Stimulated activated naive CD8-positive, alpha-beta T cell treated with anti-CD3 and anti-CD28 coated beads, Interleukin-15, Interleukin-2, amounts not matched to agents 100 ng/mL and 50 ng/mL, for 24 hours (primary cell): Measurements from ENCODE around the gene ANO1.
"Not testable (repeated sequence)": the region's sequence is repeated elsewhere in the genome, so short reads cannot be mapped to it uniquely, and the experiment has no call there.

Experiments used
- H3K27ac Mint-ChIP-seq: one replicate; pipeline ENCODE4 v1.8.0; 2021; ENCODE audit warnings: mild to moderate bottlenecking, mixed read lengths
- H3K27me3 Mint-ChIP-seq: one replicate; pipeline ENCODE4 v1.8.0; 2021; ENCODE audit warnings: mixed read lengths
- H3K36me3 Mint-ChIP-seq: one replicate; pipeline ENCODE4 v1.8.0; 2021; ENCODE audit warnings: low read depth, mixed read lengths
- H3K4me1 Mint-ChIP-seq: one replicate; pipeline ENCODE4 v1.8.0; 2021; ENCODE audit warnings: low read depth, mixed read lengths
- H3K4me3 Mint-ChIP-seq: one replicate; pipeline ENCODE4 v1.8.0; 2021; ENCODE audit warnings: mild to moderate bottlenecking, mixed read lengths
- H3K9me3 Mint-ChIP-seq: one replicate; pipeline ENCODE4 v1.8.0; 2021; ENCODE audit warnings: mixed read lengths

Gene ANO1

DNA sequence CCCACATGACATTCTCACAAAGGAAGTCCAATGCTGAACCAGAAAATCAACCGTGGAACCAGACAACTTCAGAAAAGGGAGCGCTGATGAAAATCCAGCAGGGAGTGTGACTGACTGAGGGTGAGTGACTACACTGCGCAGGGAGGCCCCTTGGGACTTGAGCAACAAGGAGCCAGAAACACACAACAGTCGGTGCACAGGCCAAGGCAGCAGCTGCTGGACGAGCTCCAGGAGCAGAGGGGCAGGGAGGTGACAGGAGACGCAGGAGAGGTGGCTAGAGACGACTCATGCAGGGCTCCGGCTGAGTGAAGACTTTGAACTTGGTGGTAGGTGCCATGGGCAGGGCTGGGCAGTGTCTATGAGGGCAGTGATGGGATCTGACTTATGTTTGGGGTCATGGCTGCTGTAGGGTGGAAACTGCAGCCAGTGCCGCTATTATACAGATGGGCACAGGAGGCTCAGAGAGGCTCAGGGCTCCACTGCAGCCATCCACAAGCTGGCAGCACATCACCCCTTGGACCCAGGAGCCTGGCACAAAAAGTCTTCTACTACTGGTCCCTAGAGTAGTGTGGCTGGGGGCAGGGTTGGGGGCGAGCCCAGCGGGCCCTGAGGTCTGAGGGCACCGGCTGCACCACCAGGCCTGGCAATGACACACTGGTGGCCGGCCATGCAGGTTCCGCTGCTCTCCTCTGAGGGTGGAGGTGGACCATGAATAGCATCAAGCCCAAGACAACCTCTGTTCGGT is 114.7 kb downstream of the ANO1 start:
- H3K4me3 Mint-ChIP-seq = no peak overlapping the region
- no peaks in the 10 kb centered on the region for H3K9me3 Mint-ChIP-seq
- H3K36me3 Mint-ChIP-seq = no peaks in the 10 kb centered on the region
- H3K4me1 Mint-ChIP-seq = no peaks in the 10 kb centered on the region
- no peak overlapping the region for H3K27ac Mint-ChIP-seq
- H3K27me3 Mint-ChIP-seq = peaks cover 15% of the 10 kb centered on the region

- H3K36me3 Mint-ChIP-seq = no peaks in the 10 kb centered on the region
- no peak overlapping the region for H3K4me3 Mint-ChIP-seq
- no peaks in the 10 kb centered on the region for H3K4me1 Mint-ChIP-seq
- no peaks in the 10 kb centered on the region for H3K9me3 Mint-ChIP-seq
- peaks cover 15% of the 10 kb centered on the region for H3K27me3 Mint-ChIP-seq
- no peak overlapping the region for H3K27ac Mint-ChIP-seq
These were observed 115.5 kb downstream of the ANO1 start for GRCh38 chr11:70193411-70194292.

DNA sequence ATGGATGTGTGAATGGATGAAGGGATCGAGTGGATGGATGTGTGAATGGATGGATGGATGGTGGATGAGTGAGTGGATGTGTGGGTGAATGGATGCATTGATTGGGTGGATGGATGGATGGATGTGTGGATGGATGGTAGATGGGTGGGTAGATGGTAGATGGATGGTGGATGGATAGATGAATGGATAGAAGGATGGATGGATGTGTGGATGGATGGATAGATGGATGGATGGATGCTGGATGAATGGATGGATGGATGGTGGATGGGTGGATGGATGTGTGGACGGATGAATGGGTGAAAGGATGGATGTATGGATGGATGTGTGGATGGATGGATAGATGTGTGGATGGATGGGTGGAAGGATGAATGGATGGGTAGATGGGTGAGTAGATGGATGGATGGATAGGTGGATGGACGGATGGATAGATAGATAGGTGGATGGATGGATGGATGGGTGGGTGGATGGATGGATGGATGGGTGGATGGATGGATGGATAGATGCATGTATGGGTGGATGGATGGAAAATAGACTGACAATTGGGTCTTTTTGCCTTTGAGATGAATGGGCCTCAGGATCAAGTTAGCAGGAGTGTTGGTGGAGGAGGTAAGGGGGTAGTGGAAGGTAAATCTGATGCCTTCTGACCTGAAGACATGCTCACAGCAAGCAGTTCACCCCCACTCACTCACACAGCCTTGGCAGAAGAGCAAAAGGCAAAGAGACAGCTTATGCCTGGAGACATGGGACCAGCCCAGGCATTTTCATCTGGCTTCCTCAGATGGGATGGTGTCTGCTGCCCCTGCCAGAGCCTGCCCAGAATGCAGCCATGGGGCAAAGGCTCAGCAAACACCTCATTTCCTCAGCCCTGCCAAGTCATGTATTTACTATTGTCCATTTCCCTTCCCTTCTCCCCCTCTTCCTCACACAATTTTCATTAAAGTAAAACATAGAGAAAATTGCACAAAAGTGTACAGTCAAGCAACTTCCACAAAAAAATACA is 117.0 kb downstream of the ANO1 start:
- Mint-ChIP-seq H3K36me3 (no peaks in the 10 kb centered on the region), H3K27me3 (peaks cover 15% of the 10 kb centered on the region), H3K4me3 (no peak overlapping the region), H3K9me3 (no peaks in the 10 kb centered on the region), H3K4me1 (no peaks in the 10 kb centered on the region), H3K27ac (no peak overlapping the region)

GRCh38 chr11:70200212-70200844 is 122.2 kb downstream of the ANO1 start:
- Mint-ChIP-seq H3K9me3 (no peaks in the 10 kb centered on the region), H3K27ac (no peak overlapping the region), H3K27me3 (peaks cover 6% of the 10 kb centered on the region), H3K4me1 (peaks cover 21% of the 10 kb centered on the region), H3K36me3 (peaks cover 11% of the 10 kb centered on the region), H3K4me3 (no peak overlapping the region)

DNA sequence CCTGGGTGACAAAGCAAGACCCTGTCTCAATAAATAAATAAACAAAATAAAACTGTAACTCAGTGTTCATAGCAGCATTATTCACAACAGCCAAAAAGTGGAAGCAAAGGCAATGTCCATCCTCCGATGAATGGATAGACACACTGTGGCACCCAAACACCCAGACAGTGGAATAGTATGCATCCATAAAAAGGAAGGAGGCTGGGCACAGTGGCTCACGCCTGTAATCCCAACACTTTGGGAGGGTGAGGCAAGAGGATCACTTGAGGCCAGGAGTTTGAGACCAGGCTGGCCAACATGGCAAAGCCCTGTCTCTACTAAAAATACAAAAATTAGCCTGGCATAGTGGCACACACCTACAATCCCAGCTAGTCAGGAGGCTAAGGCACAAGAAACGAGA is 122.9 kb downstream of the ANO1 start:
- not testable (repeated sequence) for H3K27me3 Mint-ChIP-seq, H3K27ac Mint-ChIP-seq, H3K9me3 Mint-ChIP-seq, H3K4me3 Mint-ChIP-seq
- Mint-ChIP-seq H3K4me1 (peaks cover 28% of the 10 kb centered on the region), H3K36me3 (peaks cover 18% of the 10 kb centered on the region)

GRCh38 chr11:70201882-70202861 is 124.1 kb downstream of the ANO1 start:
- peaks cover 27% of the 10 kb centered on the region for H3K36me3 Mint-ChIP-seq
- H3K27me3 Mint-ChIP-seq = no peaks in the 10 kb centered on the region
- H3K4me3 Mint-ChIP-seq = peak overlapping the region; percentile 96
- H3K27ac Mint-ChIP-seq = peak overlapping the region; percentile 79
- H3K4me1 Mint-ChIP-seq = peaks cover 38% of the 10 kb centered on the region
- no peaks in the 10 kb centered on the region for H3K9me3 Mint-ChIP-seq

DNA sequence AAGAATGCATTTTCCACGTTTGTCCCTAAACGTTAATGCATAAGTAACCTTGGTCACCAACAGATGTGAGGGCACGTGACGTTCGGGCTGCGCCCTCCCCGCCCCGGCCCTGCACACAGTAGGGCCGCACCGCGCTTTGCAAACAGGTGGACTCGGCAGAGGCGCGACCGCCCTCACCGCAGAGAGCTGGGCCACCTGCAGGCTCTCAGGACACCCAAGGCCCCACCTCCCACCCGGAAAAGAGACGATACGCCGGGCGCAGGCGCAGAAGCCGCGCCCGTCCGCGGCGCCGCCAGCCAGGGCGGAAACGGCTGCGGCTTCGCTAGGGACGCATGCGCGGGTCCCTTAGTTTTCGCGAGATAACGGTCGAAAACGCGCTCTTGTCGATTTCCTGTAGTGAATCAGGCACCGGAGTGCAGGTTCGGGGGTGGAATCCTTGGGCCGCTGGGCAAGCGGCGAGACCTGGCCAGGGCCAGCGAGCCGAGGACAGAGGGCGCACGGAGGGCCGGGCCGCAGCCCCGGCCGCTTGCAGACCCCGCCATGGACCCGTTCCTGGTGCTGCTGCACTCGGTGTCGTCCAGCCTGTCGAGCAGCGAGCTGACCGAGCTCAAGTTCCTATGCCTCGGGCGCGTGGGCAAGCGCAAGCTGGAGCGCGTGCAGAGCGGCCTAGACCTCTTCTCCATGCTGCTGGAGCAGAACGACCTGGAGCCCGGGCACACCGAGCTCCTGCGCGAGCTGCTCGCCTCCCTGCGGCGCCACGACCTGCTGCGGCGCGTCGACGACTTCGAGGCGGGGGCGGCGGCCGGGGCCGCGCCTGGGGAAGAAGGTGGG is 125.0 kb downstream of the ANO1 start, which contains the start of gene FADD:
Gene FADD (plus strand): TSS at position 377 of the 831 bp plus-strand sequence. CDS start 164 bp downstream, at position 541.
- Mint-ChIP-seq H3K4me3 (peak within 1 kb of the TSS; percentile 96), H3K9me3 (no peaks in the 10 kb centered on the region), H3K4me1 (peaks cover 43% of the 10 kb centered on the region), H3K27me3 (no peaks in the 10 kb centered on the region), H3K27ac (peak within 1 kb of the TSS; percentile 96), H3K36me3 (peaks cover 31% of the 10 kb centered on the region)

DNA sequence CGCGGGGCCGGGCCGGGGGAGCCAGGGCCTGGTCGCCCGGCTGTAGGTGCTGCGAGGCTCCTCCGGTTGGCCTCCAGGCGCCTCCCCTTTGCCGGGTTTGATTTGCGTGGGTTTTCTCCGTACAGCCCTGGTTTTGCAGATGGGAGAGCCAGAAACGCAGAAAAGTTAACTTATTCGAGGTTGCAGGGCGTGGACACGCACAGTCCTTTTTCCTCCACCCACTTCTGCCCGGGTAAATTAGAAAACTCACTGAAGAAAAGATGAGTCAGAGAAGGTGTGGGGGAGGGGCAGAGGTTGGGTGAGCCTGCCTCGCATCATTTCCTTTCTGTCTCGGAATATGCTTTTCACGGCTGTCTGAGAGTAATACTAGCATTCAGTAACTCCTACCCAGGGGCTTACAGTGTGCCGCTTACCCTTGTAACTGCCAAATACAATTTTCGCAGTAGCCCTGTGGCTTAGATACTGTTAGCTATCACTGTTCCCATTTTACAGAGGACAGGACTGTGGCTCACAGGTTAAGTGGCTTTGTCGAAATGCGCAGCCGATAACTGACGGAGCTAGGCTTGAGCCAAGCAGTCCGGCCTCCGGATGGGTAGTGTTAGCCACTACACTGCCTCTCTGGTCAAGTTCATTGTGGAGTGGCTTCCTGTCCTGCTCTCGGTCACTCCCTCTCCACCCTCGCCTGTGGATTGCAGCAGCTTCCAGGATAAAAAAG is 125.8 kb downstream of the ANO1 start:
- no peaks in the 10 kb centered on the region for H3K27me3 Mint-ChIP-seq
- peaks cover 39% of the 10 kb centered on the region for H3K36me3 Mint-ChIP-seq

GRCh38 chr11:70204466-70204799 is 126.3 kb downstream of the ANO1 start:
- Mint-ChIP-seq H3K4me3 (peak overlapping the region; percentile 96), H3K9me3 (no peaks in the 10 kb centered on the region), H3K36me3 (peaks cover 44% of the 10 kb centered on the region), H3K4me1 (peaks cover 55% of the 10 kb centered on the region), H3K27ac (peak overlapping the region; percentile 96), H3K27me3 (no peaks in the 10 kb centered on the region)

More for the DNA sequence above, 125.8 kb downstream of the ANO1 start:
- Mint-ChIP-seq H3K4me3 (peak overlapping the region; percentile 96), H3K27ac (peak overlapping the region; percentile 96), H3K4me1 (peaks cover 49% of the 10 kb centered on the region), H3K9me3 (no peaks in the 10 kb centered on the region)

- H3K4me1 Mint-ChIP-seq = peaks cover 59% of the 10 kb centered on the region
These were observed 127.1 kb downstream of the ANO1 start for GRCh38 chr11:70205049-70205725.

DNA sequence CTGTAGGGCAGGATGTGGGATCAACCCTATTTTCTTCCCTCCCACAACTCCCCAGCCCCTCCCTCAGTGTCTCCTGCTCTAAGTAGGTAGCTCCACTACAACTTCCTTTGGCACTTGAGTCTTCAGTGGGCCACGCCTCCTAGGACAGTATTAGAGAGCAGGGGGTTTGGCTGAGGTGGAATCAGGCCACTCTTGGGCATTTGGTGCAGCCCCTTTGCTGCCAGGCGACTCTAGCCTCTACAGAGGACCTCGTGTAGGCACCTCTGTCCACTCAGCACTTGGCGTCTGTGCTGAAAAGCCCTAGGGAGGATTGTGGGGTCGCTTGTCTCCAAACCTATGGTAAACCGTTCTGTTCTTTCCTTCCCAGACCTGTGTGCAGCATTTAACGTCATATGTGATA is 127.6 kb downstream of the ANO1 start:
- Mint-ChIP-seq H3K9me3 (no peaks in the 10 kb centered on the region), H3K27ac (peak overlapping the region; percentile 64), H3K4me1 (peaks cover 63% of the 10 kb centered on the region), H3K36me3 (peaks cover 52% of the 10 kb centered on the region), H3K4me3 (peak overlapping the region; percentile 96), H3K27me3 (no peaks in the 10 kb centered on the region)

More at GRCh38 chr11:70205049-70205725, 127.1 kb downstream of the ANO1 start:
- peak overlapping the region; percentile 96 for H3K27ac Mint-ChIP-seq
- H3K9me3 Mint-ChIP-seq = no peaks in the 10 kb centered on the region
- no peaks in the 10 kb centered on the region for H3K27me3 Mint-ChIP-seq
- peaks cover 50% of the 10 kb centered on the region for H3K36me3 Mint-ChIP-seq
- H3K4me3 Mint-ChIP-seq = peak overlapping the region; percentile 96
